Renal cortex interstitium (tissue), 11 donors: ENCODE measurements around the gene SYNJ2. TPM values are rescaled to one million over a fixed set of nuclear protein-coding genes. Genes with fewer than 3 reads are reported as not detected.

ENCODE experiments used
- DNase-seq, 11 donors: peaks; one replicate each; pipeline ENCODE4 v3.0.0-alpha.2; 2013; ENCODE audit warnings: low read depth in 9 of 11, low spot score in 4 of 11; ENCODE audit errors: extremely low read depth in 1 of 11
- polyA plus RNA-seq, 3 donors: library from polyadenylated mRNA; unstranded; fragments of 120-200 nt; gene quantifications; one replicate each; pipeline ENCODE4 v1.2.1, GENCODE V29; 2013; ENCODE audit not compliant: insufficient read length in 3 of 3

Gene SYNJ2
- polyA plus RNA-seq, 3 donors: 11.0 to 11.5 (median 11.4) TPM

DNA sequence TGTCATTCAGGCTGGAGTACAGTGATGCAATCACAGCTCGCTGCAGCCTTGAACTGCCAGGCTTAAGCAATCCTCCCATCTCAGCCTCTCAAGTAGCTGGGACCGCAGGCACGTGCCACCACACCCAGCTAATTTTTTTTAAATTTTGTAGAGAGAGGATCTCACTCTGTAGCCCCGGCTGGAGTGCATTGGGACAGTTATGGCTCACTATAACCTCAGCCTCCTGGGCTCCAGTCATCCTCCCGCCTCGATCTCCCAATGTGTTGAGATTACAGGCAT lies 99.9 kb downstream of the SYNJ2 start:
- no peak for DNase-seq

DNA sequence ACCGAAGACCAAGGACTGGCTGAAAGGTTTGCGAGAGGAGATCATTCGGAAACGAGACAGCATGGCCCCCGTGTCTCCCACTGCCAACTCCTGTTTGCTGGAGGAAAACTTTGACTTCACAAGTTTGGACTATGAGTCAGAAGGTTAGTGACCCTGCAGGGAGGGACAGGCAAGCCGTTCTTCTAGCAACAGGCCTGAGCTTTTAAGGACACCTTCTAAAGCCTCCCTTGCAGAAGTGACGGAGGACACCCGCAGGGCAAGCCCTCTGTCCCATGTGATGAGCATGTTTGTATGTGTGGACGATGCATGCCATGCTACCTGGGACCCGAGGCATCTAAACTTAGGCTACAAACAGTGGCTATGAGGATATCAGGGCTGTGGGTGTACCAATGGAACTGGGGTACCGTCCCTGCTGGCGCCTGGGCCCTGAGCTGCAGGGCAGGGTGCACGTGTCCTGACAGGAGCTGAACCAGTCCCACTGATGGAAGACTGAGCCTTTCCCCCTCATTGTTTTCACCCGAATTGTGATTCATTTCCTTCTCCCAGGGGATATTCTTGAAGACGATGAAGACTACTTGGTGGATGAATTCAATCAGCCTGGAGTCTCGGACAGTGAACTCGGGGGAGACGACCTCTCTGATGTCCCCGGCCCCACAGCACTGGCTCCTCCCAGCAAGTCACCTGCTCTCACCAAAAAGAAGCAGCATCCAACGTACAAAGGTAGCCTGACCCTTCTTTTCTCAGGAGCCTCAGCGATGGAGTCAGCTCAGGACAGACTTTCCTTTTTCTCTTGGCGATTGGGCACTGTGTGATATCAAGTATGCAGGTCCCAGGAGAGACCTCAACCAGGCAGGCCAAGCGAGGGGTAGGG lies 102.0 kb downstream of the SYNJ2 start:
- DNase-seq: no peak

DNA sequence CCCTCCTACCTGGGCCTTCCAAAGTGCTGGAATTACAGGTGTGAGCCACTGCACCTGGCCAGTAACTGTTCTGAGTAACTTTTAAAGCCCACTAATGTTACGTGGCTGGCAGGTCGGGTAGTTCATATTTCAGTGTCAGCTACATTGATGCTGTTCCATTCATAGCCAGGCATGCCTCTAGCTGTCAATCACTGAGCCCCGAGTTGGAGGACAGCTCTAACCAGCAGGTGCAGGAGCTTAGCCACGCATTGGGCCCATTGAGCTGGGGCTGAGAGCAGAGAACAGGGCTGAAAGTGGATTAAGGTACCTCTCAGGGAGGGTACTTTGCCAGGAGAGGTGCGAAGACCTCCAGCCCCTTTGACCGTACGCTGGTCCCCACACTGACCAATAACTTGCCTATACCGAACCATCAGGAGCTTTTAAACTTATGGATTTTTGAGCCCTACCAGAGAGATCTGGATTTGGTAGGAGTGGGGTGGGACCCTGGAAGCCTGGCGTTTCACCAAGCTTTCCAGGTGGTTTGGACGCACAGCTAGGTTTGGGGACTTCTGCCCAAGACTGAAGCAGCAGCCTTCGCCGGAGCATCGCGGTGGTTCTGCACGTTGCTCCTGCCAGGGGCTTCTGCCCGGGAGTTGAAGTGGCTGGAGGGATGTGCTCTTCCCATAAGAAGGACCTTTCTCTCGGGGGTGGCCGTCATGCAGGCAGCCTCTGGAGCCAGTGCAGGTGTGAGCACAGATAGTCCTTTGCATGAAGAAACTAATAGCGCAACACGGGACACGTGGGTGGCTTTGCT lies 103.8 kb downstream of the SYNJ2 start:
- no peak for DNase-seq

DNA sequence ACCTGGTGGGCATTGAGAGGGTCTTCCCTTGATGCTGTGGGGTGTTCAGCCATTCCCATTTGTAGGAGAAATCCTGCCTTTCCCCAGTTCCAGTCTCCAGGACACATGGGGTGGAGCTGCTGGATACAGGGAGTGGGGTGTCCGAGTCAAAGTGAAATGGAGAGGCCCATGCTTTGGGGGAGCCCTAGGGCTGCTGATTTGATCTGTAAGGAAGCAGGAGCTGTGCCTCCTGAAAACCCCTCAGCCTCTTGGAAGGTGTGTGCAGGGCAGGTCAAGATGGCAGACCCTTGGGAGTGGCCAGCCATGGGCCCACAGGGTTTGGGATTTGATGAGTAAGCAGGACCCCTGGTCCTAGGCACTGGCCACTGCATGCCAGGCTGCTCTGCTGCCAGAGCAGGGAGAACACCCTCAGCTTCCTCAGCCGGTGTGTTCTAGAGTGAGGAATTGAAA lies 104.4 kb downstream of the SYNJ2 start:
- DNase-seq: no peak

DNA sequence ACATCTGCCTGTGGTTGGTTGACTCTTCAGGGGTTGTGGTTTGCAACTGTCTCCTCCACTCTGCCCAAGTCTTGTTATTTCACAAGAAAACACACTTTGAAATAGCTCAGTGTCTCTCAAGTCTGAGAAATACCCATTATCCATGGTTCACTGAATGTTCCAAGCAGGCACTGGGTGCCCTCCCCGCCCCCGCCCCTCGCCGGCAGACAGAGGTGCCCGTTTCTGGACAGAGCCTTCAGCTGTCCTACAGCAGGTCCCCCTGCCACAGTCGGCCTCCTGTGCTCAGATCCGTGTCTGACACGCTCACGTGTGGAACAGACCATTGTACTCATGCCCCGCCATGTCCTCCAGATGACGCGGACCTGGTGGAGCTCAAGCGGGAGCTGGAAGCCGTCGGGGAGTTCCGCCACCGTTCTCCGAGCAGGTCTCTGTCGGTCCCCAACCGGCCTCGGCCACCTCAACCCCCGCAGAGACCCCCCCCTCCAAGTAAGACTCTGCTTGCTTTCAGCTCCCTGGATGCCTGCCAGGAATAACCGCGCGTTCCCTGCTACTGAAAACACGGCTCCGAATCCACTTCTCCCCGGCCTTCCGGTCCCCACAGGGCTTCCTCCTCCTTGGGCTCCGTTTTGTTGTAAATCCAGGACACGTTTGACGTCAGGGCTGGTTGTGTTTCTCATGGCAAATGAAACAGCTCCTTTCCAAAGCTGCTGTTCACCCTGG lies 105.0 kb downstream of the SYNJ2 start:
- DNase-seq: peak in 4 of 11 donors; percentile 40 to 46 (median 44)

DNA sequence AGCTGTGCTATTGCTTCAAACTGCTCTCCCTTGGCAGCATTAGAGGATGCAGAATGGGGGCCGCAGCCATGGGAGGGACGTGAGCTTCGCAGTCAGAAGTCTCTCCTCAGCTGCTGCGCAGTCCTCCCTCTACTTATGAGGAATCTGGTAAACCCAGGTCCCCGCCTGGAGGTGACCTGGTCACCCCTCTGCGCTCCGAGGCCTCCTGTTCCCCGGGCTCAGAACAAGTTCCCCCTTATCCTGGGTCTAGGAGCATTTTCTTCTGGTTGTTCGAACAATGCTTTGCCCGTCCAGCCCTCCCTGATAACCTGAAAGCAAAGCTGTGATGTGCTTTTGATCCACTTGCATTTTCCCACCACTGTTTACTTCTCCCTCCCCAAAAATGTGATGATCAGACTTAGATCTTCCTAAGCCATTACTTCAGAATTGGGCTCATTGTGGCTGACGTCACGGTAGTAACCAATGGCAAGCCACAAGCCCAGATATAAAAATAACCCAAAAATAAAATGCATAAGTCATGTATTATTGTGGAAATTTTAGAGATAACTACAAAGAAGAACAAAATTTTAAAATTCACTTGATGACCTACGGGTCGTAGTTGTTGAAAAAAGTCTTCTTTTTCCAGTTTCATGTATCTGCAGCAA lies 105.7 kb downstream of the SYNJ2 start:
- DNase-seq: no peak

DNA sequence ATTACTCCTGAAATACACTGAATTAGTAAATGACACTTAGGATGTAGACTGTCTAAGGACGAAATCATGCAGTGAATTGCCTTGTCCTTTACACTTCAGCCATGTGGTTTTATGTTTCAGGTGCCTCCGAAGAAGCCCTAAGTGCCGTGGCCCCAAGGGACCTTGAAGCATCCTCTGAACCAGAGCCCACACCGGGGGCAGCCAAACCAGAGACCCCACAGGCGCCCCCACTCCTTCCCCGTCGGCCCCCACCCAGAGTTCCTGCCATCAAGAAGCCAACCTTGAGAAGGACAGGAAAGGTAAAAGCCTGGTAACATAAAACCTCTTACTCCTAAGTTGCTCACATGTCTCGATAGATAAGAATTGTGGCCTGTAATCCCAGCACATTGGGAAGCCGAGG lies 111.1 kb downstream of the SYNJ2 start:
- no peak for DNase-seq

DNA sequence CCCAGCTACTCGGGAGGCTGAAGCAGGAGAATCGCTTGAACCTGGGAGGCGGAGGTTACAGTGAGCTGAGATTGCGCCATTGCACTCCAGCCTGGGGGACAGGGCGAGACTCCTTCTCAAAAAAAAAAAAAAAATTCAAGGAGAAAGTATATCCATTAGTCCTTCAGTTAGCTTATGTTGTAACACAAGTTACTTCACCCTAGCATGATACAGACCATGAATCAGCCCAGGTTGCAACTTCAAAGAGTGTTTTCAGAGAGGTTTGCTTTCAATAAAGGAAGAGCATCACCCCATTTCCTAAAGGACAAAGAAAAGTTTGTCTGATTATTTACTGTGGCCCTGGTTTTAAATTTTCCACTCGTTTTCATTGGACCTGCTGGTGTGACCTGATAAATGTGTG lies 113.4 kb downstream of the SYNJ2 start:
- DNase-seq: no peak

DNA sequence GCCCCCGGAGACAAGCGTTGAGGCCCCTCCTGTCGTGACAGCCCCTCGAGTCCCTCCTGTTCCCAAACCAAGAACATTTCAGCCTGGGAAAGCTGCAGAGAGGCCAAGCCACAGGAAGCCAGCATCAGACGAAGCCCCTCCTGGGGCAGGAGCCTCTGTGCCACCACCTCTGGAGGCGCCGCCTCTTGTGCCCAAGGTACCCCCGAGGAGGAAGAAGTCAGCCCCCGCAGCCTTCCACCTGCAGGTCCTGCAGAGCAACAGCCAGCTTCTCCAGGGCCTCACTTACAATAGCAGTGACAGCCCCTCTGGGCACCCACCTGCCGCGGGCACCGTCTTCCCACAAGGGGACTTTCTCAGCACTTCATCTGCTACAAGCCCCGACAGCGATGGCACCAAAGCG lies 114.0 kb downstream of the SYNJ2 start:
- DNase-seq: no peak

DNA sequence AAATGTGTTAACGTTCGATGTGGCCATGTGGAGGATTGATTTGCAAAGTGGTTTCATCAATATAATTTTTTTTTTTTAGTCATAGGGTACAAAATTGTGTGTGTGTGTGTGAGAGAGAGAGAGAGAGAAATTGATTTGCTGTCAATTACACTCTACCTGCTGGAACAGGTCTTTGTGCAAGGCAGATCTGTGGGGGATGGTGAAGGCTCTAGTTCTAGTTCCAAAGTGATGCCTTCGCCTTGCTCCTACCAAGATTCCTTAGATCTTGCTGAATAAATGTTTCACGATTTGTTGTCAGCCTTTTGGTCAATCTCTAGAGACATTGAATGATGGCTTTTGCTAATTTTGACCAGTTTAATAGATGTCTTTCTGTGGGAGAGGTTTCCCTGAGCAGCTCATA lies 121.6 kb downstream of the SYNJ2 start:
- DNase-seq: no peak

DNA sequence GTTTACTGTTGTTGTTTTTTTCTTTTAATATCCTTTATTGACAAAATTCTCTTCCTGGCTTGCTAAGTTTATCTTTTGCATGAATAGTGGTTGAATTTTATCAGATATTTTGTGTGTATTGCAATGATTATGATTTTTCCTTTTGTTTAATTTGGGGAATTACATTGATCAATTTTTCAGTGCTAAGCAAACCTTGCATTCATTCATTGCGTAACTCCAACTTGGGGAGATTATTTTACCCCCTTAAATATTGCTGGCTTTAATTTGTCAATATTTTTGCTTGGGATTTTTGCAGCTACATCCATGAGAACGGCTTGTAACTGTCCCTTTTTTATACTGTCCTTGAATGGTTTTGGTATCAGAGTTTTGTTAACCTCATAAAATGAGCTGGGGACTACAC lies 123.0 kb downstream of the SYNJ2 start:
- no peak for DNase-seq

DNA sequence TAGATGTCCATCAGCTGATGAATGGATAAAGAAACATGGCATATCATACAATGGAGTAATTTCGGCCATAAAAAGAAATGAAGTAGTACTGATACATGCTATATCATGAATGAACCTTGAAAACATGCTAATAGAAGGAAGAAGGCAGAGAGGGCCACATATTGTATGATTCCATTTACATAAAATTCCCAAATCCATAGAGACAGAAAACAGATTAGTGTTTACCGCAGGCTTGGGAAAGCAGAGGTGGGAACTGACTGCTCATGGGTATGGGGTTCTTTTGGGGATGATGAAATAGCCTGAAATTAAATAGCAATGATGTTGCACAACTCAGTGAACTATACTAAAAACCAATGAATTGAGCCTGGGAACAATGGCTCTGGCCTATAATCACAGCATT lies 128.1 kb downstream of the SYNJ2 start:
- no peak for DNase-seq

DNA sequence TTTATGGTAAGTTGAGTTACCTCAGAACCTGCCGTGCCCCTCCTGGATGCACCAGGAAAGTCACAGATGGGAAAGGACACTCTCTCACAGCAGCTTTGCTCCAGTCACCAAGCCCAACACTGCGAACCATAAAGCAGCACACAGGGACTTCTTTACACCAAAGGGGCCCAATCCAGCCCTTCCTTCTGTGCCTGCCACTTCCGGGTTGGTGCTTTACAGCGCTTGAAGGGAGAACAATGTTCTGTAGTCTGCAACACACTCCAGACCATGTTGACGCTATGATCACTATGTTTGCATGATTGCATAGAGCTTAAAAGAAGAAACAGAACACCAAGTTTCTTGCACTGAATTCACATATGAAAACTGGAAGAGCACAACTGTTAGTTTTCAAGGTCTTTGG lies 129.3 kb downstream of the SYNJ2 start:
- DNase-seq: no peak

DNA sequence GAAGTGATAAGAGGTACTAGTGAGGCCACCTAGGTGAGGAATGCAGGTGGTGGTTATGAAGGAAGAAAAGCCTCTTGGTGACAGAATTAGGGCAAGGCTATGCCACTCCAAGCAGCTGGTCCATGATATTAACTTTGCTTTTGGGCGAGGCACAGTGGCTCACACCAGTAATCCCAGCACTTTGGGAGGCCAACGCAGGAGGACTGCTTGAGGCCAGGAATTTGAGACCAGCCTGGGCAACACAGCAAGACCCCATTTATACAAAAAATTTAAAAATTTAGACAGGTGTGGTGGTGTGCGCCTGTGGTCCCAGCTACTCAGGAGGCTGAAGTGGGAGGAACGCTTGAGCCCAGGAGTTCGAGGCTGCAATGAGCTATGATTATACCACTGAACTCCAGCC lies 130.3 kb downstream of the SYNJ2 start:
- DNase-seq: no peak

DNA sequence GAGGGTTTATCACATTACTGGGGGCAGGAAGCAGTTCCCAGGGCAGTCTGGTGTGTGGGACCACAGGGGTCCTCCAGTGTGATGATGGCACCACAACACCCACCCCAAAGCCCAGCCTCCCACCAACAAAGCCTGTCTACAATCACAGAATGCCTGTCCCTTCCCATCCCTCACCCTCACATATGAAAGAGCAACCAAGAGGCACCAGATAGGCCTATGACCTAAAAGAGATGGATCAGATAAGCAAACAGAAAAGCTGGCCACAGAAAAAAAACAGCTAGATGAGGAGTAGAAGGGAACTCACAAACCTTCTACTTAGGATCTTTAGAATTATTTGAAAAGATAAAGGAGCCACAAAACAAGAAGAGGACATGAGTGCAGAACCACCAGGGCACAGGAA lies 132.1 kb downstream of the SYNJ2 start:
- no peak for DNase-seq

DNA sequence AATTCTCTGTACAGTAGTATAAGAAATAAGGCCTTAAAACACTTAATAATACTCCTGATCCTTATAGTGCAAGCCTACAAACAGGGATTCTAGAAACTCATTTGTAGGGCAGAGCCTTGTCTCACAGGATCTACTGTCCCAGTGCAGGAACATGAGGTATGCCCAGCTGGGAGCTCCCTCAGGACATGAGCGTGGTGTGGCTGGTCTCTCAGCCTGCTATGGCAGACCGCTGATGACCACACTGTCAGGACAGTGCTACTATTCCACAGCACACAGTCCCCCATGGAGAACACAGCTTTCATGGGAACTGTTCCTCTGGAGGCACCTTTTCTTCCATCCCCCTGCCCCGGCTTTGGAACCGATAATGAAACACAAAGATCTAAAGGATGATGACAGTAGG lies 133.4 kb downstream of the SYNJ2 start:
- DNase-seq: no peak

DNA sequence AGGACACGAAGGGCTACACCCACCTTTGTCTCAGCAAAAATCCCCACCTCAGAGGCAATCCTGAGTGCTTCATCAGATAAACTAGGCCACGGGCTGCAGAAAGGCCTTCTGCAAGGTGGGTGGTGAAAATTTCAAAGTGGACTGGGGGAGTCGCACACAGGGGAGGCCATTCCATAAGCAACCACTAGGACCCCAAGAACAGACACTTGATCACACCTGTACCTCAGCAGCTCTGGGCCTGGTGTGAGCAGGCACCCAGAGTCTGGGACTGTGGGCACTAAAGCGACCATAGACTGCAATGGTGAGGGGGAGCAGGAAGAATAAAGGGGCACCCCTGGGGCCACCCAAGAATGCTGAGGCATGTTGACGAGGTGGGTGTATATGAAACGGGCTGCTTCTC lies 133.8 kb downstream of the SYNJ2 start:
- DNase-seq: no peak

DNA sequence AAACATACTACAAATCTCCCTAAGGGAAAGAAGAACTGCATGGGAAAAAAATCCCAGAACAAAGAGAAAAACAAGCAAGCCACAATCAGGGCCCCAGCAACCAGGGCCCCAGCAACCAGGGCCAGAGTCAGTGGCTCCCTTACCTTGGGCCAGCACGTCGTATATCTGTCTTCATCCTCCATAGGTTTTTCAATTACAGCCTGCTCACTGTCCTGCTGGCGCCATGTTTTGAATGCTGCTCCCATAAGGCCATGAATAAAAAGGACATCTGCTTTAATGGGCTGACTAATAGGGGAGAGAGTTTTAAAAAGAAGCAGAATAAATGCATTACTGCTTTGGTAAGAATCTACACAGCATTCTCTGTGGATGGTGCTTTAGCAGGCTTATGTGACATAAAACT lies 137.2 kb downstream of the SYNJ2 start:
- DNase-seq: no peak

DNA sequence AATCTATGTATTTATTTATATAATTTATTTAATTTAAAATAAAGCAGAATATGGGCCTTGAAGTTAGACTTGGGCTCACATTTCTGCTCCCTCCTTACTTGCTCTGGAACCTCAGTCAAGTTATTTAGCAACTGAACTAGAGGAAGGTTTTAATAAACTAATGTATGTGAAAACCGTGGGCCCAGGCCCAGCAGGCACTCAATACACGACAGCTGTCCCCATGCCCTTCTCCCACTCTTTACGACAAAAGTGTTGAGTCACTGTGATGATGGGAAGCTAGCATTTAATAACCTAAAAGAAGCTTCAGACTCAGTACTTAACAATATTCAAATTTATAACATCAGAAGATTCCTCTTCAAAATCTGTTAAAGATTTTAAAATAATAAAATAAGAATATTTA lies 139.7 kb downstream of the SYNJ2 start:
- no peak for DNase-seq

DNA sequence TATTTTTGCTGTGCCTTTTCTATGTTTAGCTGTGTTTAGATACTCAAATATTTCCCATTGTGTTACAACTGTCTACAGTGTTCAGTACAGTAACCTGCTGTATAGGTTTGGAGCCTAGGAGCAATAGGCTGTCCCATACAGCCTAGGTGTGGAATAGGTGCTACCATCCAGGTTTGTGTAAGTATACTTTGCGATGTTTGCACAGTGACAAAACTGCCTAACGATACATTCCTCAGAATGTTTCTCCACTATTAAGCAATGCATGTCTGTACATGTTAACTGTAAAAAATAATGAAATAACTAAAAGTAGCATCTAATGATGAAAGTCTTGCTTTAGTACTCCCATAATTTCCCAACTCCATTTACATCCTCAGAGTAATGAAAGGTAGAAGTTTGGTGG lies 140.4 kb downstream of the SYNJ2 start:
- DNase-seq: no peak
